ENCODE results near the gene DOP1B.
"Not testable (repeated sequence)": the region's sequence is repeated elsewhere in the genome, so short reads cannot be mapped to it uniquely, and the experiment has no call there.

DOP1B gene

DNA sequence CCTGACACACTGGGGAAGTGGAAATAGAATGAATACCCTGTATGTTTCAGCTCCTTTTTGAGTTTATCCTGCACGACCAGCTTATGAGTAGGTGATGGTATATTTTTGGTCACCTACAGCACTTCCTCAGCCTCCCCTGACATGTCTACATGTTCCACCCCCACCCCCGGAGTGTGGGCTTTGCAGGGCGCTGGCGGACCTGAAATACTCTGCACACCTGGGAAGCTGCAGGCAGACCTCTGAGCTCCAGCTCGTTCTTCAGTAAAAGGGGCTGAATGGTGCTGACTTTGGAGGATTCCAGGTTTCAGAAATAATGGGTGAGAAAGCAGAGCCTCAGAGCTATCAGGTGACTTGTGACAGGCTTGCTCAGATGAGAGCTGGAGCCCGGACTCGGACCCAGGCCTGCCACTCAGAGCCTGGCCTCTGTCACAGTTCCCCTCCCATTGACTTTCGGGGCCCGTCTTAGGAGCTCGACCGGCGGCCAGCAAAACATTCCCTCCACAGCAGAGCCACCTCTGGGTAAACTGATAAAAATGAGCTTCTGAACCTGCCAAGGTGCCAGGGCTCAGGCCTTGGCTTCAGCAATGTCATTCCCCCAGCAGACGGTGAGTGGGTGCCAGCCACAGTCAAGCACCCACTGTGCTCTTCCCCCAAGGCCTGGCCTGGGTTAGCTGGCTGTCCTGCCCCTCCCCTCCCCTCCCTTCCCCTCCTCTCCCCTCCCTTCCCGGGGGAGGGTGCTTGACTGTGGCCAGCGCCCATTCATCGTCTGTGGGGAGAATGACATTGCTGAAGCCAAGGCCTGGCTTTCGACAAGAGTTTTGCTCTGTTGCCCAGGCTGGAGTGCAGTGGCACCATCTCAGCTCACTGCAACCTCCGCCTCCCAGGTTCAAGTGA is 30.1 kb downstream of the DOP1B start:
- Histone ChIP-seq H3K9me3 (ENCODE audit: control insufficient read depth, low read length) (no peaks in the 10 kb centered on the region), H3K27me3 (ENCODE audit: control insufficient read depth, insufficient read depth, low read length, poor library complexity, severe bottlenecking) (no peaks in the 10 kb centered on the region), H3K4me3 (ENCODE audit: insufficient read depth, low read depth, low read length) (no peak overlapping the region), H3K27ac (ENCODE audit: insufficient read depth, low read depth, low read length, poor library complexity, severe bottlenecking) (no peak overlapping the region), H3K36me3 (ENCODE audit: control insufficient read depth, insufficient read depth, low read length) (no peaks in the 10 kb centered on the region), H3K4me1 (ENCODE audit: control insufficient read depth, insufficient read depth, low read length) (no peaks in the 10 kb centered on the region)
- 80 to 83% methylated on average over 17 to 18 of the region's 18 CpGs for WGBS, 2 experiments

DNA sequence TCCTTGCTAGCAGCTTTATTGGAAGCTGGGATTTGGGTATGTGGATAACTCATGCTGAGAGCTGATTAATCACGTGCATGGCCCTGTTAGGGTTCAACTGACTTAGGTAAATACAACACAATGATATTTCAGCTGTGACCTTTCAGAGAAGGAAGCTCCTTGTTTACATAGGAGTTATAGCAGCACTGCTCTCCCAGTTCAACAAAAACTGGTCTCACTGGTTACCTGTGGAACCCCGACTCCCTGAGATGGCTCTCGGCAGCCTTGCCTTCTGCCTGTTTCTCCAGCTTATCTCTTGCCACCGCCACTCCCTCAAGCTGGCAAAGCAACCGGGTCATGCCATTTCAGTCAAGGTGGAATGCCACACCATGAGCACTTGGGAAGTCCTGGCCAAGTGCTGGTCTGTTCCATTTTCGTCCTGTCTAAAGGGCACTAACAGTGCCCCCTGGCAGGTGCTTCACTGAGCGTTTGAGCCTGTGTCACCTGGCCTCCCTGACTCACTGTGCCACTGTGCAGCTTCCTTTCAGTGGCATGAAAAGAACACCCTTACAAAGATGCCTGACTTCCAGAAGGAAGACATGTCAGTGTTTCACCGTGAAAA is 31.6 kb downstream of the DOP1B start:
- Histone ChIP-seq H3K4me3 (ENCODE audit: insufficient read depth, low read depth, low read length) (no peak overlapping the region), H3K27ac (ENCODE audit: insufficient read depth, low read depth, low read length, poor library complexity, severe bottlenecking) (no peak overlapping the region)
- 83 to 88% methylated on average over 8 of the region's 8 CpGs for WGBS, 2 experiments

DNA sequence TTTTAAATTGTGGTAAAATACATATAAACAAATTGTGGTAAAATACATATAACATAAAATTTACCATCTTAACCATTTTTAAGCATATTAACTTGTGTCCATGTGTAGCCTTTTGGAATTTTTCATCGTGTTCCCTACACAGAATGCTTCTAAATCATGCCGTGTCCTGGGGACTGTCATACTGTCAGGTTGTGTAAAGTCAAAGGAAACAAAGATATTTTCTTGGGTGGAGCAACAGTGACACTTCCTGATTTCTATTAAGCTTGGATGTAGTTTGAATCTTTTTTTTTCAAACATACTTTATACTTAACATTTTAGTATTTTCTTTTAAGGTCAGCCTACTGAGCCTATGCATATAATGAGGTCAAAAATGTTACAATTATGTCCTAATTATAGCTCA is 32.3 kb downstream of the DOP1B start:
- H3K27me3 ChIP-seq (ENCODE audit: control insufficient read depth, insufficient read depth, low read length, poor library complexity, severe bottlenecking): no peaks in the 10 kb centered on the region
- WGBS, 2 experiments: 94 to 100% methylated on average over 2 of the region's 2 CpGs
- no peak overlapping the region for H3K27ac ChIP-seq (ENCODE audit: insufficient read depth, low read depth, low read length, poor library complexity, severe bottlenecking)
- H3K9me3 ChIP-seq (ENCODE audit: control insufficient read depth, low read length): no peaks in the 10 kb centered on the region
- no peaks in the 10 kb centered on the region for H3K36me3 ChIP-seq (ENCODE audit: control insufficient read depth, insufficient read depth, low read length)
- no peak overlapping the region for H3K4me3 ChIP-seq (ENCODE audit: insufficient read depth, low read depth, low read length)
- H3K4me1 ChIP-seq (ENCODE audit: control insufficient read depth, insufficient read depth, low read length): no peaks in the 10 kb centered on the region

More for the DNA sequence above, 31.6 kb downstream of the DOP1B start:
- no peaks in the 10 kb centered on the region for H3K9me3 ChIP-seq (ENCODE audit: control insufficient read depth, low read length)
- H3K4me1 ChIP-seq (ENCODE audit: control insufficient read depth, insufficient read depth, low read length): no peaks in the 10 kb centered on the region
- no peaks in the 10 kb centered on the region for H3K36me3 ChIP-seq (ENCODE audit: control insufficient read depth, insufficient read depth, low read length)
- no peaks in the 10 kb centered on the region for H3K27me3 ChIP-seq (ENCODE audit: control insufficient read depth, insufficient read depth, low read length, poor library complexity, severe bottlenecking)

DNA sequence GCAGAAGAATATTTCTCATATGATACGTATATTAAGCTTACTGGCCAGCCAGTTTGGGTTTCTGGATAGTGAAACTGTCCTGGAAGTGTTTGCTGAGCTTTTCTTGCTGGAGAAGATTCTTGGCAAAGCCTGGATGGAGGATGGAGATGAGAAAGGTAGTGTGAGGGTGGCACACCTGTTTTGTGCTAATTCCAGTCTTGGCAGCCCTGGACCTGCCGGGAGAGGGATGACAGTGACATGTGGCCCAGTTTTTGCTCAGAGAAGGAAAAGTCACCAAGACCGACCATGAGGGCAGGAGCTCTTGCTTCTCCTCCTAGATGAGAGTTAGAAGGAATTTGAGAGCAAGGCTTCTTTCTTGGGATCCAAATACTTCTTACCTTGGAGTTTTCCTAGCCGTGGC is 34.1 kb downstream of the DOP1B start:
- no peaks in the 10 kb centered on the region for H3K27me3 ChIP-seq (ENCODE audit: control insufficient read depth, insufficient read depth, low read length, poor library complexity, severe bottlenecking)
- 93 to 96% methylated on average over 4 of the region's 4 CpGs for WGBS, 2 experiments
- no peaks in the 10 kb centered on the region for H3K36me3 ChIP-seq (ENCODE audit: control insufficient read depth, insufficient read depth, low read length)
- H3K4me3 ChIP-seq (ENCODE audit: insufficient read depth, low read depth, low read length): no peak overlapping the region
- H3K9me3 ChIP-seq (ENCODE audit: control insufficient read depth, low read length): no peaks in the 10 kb centered on the region
- no peaks in the 10 kb centered on the region for H3K4me1 ChIP-seq (ENCODE audit: control insufficient read depth, insufficient read depth, low read length)
- H3K27ac ChIP-seq (ENCODE audit: insufficient read depth, low read depth, low read length, poor library complexity, severe bottlenecking): no peak overlapping the region

DNA sequence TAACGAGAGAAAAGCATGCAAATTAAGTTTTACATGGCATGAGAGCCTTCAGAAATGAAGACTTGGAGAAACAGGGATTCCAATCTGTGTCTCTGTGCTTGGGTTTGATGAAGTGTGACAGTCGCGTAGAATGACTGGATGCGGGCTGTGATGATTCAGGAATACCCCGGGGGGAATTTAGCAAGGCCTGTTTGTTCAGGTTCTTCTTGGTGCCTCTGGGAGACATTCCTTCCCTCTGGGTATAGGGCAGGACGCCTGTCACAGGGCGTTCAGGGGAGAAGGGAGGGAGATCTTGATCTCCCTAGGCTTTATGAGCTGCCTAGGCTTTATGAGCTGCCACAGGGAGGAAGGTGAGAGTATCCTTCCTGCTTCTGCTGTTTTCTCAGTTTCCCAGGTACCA is 36.6 kb downstream of the DOP1B start:
- no peaks in the 10 kb centered on the region for H3K36me3 ChIP-seq (ENCODE audit: control insufficient read depth, insufficient read depth, low read length)
- no peaks in the 10 kb centered on the region for H3K27me3 ChIP-seq (ENCODE audit: control insufficient read depth, insufficient read depth, low read length, poor library complexity, severe bottlenecking)
- no peak overlapping the region for H3K27ac ChIP-seq (ENCODE audit: insufficient read depth, low read depth, low read length, poor library complexity, severe bottlenecking)
- no peak overlapping the region for H3K4me3 ChIP-seq (ENCODE audit: insufficient read depth, low read depth, low read length)
- no peaks in the 10 kb centered on the region for H3K9me3 ChIP-seq (ENCODE audit: control insufficient read depth, low read length)
- H3K4me1 ChIP-seq (ENCODE audit: control insufficient read depth, insufficient read depth, low read length): no peaks in the 10 kb centered on the region
- WGBS, 2 experiments: 82 to 86% methylated on average over 7 of the region's 7 CpGs

DNA sequence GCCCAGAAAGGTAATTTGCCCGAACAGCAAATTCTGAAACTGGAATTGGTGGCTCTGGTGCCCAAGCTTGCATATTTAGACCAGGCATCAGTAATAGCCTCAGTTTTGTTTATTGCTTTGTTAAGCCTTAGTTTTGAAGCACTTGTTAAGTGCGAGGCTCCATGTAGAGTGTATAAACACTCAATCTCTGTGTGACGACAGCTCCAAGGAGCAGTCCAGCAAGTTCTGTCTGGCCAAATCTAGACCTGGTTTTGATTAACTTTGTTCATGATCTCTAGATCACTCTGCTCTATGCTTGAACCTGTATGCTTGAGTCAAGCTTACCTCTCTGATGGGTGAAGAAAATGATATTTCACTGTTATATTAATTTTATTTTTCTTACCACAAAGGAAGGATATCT is 37.4 kb downstream of the DOP1B start:
- H3K4me3 ChIP-seq (ENCODE audit: insufficient read depth, low read depth, low read length): no peak overlapping the region
- H3K4me1 ChIP-seq (ENCODE audit: control insufficient read depth, insufficient read depth, low read length): no peaks in the 10 kb centered on the region
- no peaks in the 10 kb centered on the region for H3K27me3 ChIP-seq (ENCODE audit: control insufficient read depth, insufficient read depth, low read length, poor library complexity, severe bottlenecking)
- H3K9me3 ChIP-seq (ENCODE audit: control insufficient read depth, low read length): no peaks in the 10 kb centered on the region
- H3K27ac ChIP-seq (ENCODE audit: insufficient read depth, low read depth, low read length, poor library complexity, severe bottlenecking): no peak overlapping the region
- WGBS, 2 experiments: 94 to 99% methylated on average over 3 of the region's 3 CpGs
- H3K36me3 ChIP-seq (ENCODE audit: control insufficient read depth, insufficient read depth, low read length): no peaks in the 10 kb centered on the region

DNA sequence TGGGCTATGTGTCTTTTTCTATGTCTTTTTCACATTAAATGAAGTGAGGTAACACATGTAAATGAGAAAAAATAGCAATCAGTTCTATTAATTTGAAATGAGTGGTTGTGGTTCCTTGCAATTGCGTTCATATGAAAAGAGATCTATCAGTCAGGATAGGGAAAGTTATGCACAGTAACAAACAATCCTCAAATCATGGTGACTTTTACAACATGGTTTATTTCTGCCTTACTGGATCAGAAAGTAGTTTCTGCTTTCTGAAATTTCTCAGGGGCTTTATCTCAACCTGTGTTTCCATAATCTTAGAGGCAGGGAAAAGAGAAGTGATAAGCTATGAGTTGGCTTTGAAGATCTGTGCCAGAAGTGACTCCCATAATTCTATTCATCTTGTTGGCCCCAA is 39.0 kb downstream of the DOP1B start:
- no peaks in the 10 kb centered on the region for H3K4me1 ChIP-seq (ENCODE audit: control insufficient read depth, insufficient read depth, low read length)
- H3K36me3 ChIP-seq (ENCODE audit: control insufficient read depth, insufficient read depth, low read length): no peaks in the 10 kb centered on the region
- no peak overlapping the region for H3K4me3 ChIP-seq (ENCODE audit: insufficient read depth, low read depth, low read length)
- H3K27me3 ChIP-seq (ENCODE audit: control insufficient read depth, insufficient read depth, low read length, poor library complexity, severe bottlenecking): no peaks in the 10 kb centered on the region
- no peak overlapping the region for H3K27ac ChIP-seq (ENCODE audit: insufficient read depth, low read depth, low read length, poor library complexity, severe bottlenecking)
- WGBS, 2 experiments: 75 to 100% methylated on average over 1 of the region's 1 CpG
- no peaks in the 10 kb centered on the region for H3K9me3 ChIP-seq (ENCODE audit: control insufficient read depth, low read length)

DNA sequence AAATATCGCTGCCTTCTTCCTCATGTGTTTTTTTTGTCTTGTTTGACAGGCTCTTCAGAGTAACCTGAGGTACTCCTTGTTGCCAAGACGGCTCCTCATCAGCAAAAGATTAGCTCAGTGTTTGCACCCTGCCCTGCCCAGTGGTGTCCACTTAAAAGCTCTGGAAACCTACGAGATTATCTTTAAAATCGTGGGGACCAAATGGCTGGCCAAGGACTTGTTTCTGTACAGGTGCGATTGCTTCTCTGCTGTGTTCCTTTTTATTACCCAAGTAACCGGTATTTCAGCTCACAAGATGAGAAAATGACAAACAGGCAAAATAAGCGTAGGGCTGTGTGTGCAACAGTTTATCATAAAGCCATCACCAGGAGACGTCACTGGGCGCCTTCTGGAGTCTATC is 42.4 kb downstream of the DOP1B start:
- H3K27ac ChIP-seq (ENCODE audit: insufficient read depth, low read depth, low read length, poor library complexity, severe bottlenecking): peak overlapping the region; percentile 8
- WGBS, 2 experiments: 94 to 95% methylated on average over 9 of the region's 9 CpGs

DNA sequence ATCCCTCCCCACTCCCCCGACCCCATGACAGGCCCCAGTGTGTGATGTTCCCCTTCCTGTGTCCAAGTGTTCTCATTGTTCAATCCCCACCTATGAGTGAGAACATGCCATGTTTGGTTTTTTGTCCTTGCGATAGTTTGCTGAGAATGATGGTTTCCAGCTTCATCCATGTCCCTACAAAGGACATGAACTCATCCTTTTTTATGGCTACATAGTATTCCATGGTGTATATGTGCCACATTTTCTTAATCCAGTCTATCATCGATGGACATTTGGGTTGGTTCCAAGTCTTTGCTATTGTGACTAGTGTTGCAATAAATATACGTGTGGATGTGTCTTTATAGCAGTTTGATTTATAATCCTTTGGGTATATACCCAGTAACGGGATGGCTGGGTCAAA is 43.0 kb downstream of the DOP1B start:
- H3K27ac ChIP-seq (ENCODE audit: insufficient read depth, low read depth, low read length, poor library complexity, severe bottlenecking): not testable (repeated sequence)
- WGBS, 2 experiments: 93 to 96% methylated on average over 4 of the region's 5 CpGs

More for the DNA sequence above, 42.4 kb downstream of the DOP1B start:
- H3K27me3 ChIP-seq (ENCODE audit: control insufficient read depth, insufficient read depth, low read length, poor library complexity, severe bottlenecking): no peaks in the 10 kb centered on the region
- H3K4me1 ChIP-seq (ENCODE audit: control insufficient read depth, insufficient read depth, low read length): no peaks in the 10 kb centered on the region
- H3K9me3 ChIP-seq (ENCODE audit: control insufficient read depth, low read length): no peaks in the 10 kb centered on the region
- H3K4me3 ChIP-seq (ENCODE audit: insufficient read depth, low read depth, low read length): no peak overlapping the region
- no peaks in the 10 kb centered on the region for H3K36me3 ChIP-seq (ENCODE audit: control insufficient read depth, insufficient read depth, low read length)

DNA sequence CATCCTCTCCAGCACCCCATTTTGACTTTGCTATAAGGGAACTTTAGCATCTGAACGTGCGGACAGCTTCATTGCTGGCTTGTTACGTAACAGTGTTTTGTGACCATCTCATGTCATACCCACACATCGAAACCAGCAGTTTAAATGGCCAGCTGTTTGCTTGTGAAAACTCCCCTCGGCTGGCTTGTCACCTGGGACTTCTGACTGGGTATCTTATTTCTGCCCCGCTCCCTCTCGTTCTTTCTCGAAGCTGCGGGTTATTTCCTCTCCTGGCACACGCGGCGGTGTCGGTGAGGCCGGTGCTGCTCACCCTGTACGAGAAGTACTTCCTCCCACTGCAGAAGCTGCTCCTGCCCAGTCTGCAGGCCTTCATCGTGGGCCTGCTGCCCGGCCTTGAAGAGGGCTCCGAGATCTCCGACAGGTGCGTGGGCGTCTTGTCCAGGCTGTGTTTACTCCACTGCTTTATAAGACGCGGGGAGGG is 43.5 kb downstream of the DOP1B start:
- H3K9me3 ChIP-seq (ENCODE audit: control insufficient read depth, low read length): no peaks in the 10 kb centered on the region
- H3K27ac ChIP-seq (ENCODE audit: insufficient read depth, low read depth, low read length, poor library complexity, severe bottlenecking): no peak overlapping the region
- WGBS, 2 experiments: 92 to 93% methylated on average over 23 of the region's 23 CpGs
- H3K27me3 ChIP-seq (ENCODE audit: control insufficient read depth, insufficient read depth, low read length, poor library complexity, severe bottlenecking): no peaks in the 10 kb centered on the region
- H3K36me3 ChIP-seq (ENCODE audit: control insufficient read depth, insufficient read depth, low read length): no peaks in the 10 kb centered on the region
- H3K4me1 ChIP-seq (ENCODE audit: control insufficient read depth, insufficient read depth, low read length): no peaks in the 10 kb centered on the region
- H3K4me3 ChIP-seq (ENCODE audit: insufficient read depth, low read depth, low read length): no peak overlapping the region

More for the DNA sequence above, 43.0 kb downstream of the DOP1B start:
- not testable (repeated sequence) for H3K4me1 ChIP-seq (ENCODE audit: control insufficient read depth, insufficient read depth, low read length); H3K9me3 ChIP-seq (ENCODE audit: control insufficient read depth, low read length); H3K36me3 ChIP-seq (ENCODE audit: control insufficient read depth, insufficient read depth, low read length); H3K27me3 ChIP-seq (ENCODE audit: control insufficient read depth, insufficient read depth, low read length, poor library complexity, severe bottlenecking); H3K4me3 ChIP-seq (ENCODE audit: insufficient read depth, low read depth, low read length)
